HG02943 (cell line): ENCODE measurements around the gene OBI1.

ENCODE experiments used
- ATAC-seq: cut with Tn5 transposase; IDR thresholded peaks from one replicate; pipeline ENCODE4 v1.9.1; 2021; ENCODE audit warnings: mild to moderate bottlenecking, low read depth, moderate library complexity; ENCODE audit not compliant: unreplicated experiment

OBI1 gene

GRCh38 chr13:78593129-78593528 is 65.8 kb downstream of the OBI1 start:
- no peak for ATAC-seq

GRCh38 chr13:78592584-78592983 is 66.4 kb downstream of the OBI1 start:
- ATAC-seq, result no peak

GRCh38 chr13:78589206-78589605 is 69.7 kb downstream of the OBI1 start:
- no peak for ATAC-seq

- no peak for ATAC-seq
Measured at GRCh38 chr13:78587395-78587794, 71.6 kb downstream of the OBI1 start.

- ATAC-seq, result no peak
Measured at GRCh38 chr13:78586706-78587105, 72.2 kb downstream of the OBI1 start.

GRCh38 chr13:78576261-78576660 is 82.7 kb downstream of the OBI1 start:
- no peak for ATAC-seq

GRCh38 chr13:78572459-78572858 is 86.5 kb downstream of the OBI1 start:
- no peak for ATAC-seq

- no peak for ATAC-seq
Measured at GRCh38 chr13:78569029-78569428, 89.9 kb downstream of the OBI1 start.

GRCh38 chr13:78566631-78567030 is 92.3 kb downstream of the OBI1 start:
- no peak for ATAC-seq
